HFFc6 (cell line): ENCODE results near the gene SNED1. TPM values are rescaled to one million over a fixed set of nuclear protein-coding genes. Genes with fewer than 3 reads are reported as not detected.

Experiments
- DNase-seq: peaks from one replicate; pipeline ENCODE4 v3.0.0-alpha.2; 2018
- H3K27ac Mint-ChIP-seq: 2 replicates; pipeline ENCODE4 v1.8.0; 2020; ENCODE audit warnings: mild to moderate bottlenecking, mixed read lengths
- H3K27me3 Mint-ChIP-seq: 2 replicates; pipeline ENCODE4 v1.8.0; 2021; ENCODE audit warnings: mild to moderate bottlenecking, moderate library complexity, mixed read lengths; ENCODE audit not compliant: insufficient read depth
- H3K36me3 Mint-ChIP-seq: 2 replicates; pipeline ENCODE4 v1.8.0; 2021; ENCODE audit warnings: low read depth, mixed read lengths
- H3K4me1 Mint-ChIP-seq: 2 replicates; pipeline ENCODE4 v1.8.0; 2020; ENCODE audit warnings: low read depth, mixed read lengths
- H3K4me3 Mint-ChIP-seq: 2 replicates; pipeline ENCODE4 v1.8.0; 2020; ENCODE audit warnings: mild to moderate bottlenecking, moderate library complexity, mixed read lengths
- H3K9me3 Mint-ChIP-seq: 2 replicates; pipeline ENCODE4 v1.8.0; 2020; ENCODE audit warnings: mild to moderate bottlenecking, mixed read lengths
- CTCF ChIP-seq: fragments of 200-600 bp; sonication (generic); IDR thresholded peaks from 2 replicates; pipeline ENCODE4 v1.5.0; 2021; ENCODE audit warnings: antibody characterized with exemption, mild to moderate bottlenecking
- total RNA-seq, 6 experiments: library from RNA; stranded (reverse); fragmentation: NEBNext Ultra II Directional; extraction: Animal tissue kit (Norgen Biotek cat#: 25700); gene quantifications; 2 replicates in 1 of 6; 3 replicates in 5 of 6; pipeline ENCODE4 v1.2.3, GENCODE V29; 2021

SNED1 gene
- total RNA-seq, 6 experiments from 2014 or later = 1.2 to 2.1 (median 1.6) TPM

- H3K27ac Mint-ChIP-seq = no peak overlapping the region
- H3K4me3 Mint-ChIP-seq = no peak overlapping the region
- no peak for DNase-seq
- no peaks in the 10 kb centered on the region for H3K36me3 Mint-ChIP-seq
- no peaks in the 10 kb centered on the region for H3K4me1 Mint-ChIP-seq
- no peaks in the 10 kb centered on the region for H3K9me3 Mint-ChIP-seq
- no peak for TF ChIP-seq CTCF
- no peaks in the 10 kb centered on the region; the same call in none of the 2 replicates for H3K27me3 Mint-ChIP-seq
Measured at GRCh38 chr2:241128266-241128665, 129.8 kb downstream of the SNED1 start.

- no peak for DNase-seq
- H3K4me1 Mint-ChIP-seq = no peaks in the 10 kb centered on the region
- no peaks in the 10 kb centered on the region; the same call in none of the 2 replicates for H3K27me3 Mint-ChIP-seq
- no peak overlapping the region for H3K27ac Mint-ChIP-seq
- H3K9me3 Mint-ChIP-seq = no peaks in the 10 kb centered on the region
- no peaks in the 10 kb centered on the region for H3K36me3 Mint-ChIP-seq
- no peak overlapping the region for H3K4me3 Mint-ChIP-seq
- TF ChIP-seq CTCF = no peak
Measured at GRCh38 chr2:241129086-241129871, 130.9 kb downstream of the SNED1 start.

- Mint-ChIP-seq H3K36me3 (no peaks in the 10 kb centered on the region), H3K9me3 (no peaks in the 10 kb centered on the region), H3K4me3 (no peak overlapping the region), H3K27me3 (no peaks in the 10 kb centered on the region; the same call in none of the 2 replicates), H3K27ac (no peak overlapping the region), H3K4me1 (no peaks in the 10 kb centered on the region)
- DNase-seq = no peak
- no peak for TF ChIP-seq CTCF
Measured at GRCh38 chr2:241130316-241130715, 131.9 kb downstream of the SNED1 start.

GRCh38 chr2:241131531-241131930 is 133.1 kb downstream of the SNED1 start:
- Mint-ChIP-seq H3K36me3 (no peaks in the 10 kb centered on the region), H3K4me3 (no peak overlapping the region), H3K4me1 (no peaks in the 10 kb centered on the region), H3K27ac (no peak overlapping the region), H3K9me3 (no peaks in the 10 kb centered on the region), H3K27me3 (no peaks in the 10 kb centered on the region; the same call in none of the 2 replicates)
- no peak for TF ChIP-seq CTCF
- DNase-seq = no peak

DNA sequence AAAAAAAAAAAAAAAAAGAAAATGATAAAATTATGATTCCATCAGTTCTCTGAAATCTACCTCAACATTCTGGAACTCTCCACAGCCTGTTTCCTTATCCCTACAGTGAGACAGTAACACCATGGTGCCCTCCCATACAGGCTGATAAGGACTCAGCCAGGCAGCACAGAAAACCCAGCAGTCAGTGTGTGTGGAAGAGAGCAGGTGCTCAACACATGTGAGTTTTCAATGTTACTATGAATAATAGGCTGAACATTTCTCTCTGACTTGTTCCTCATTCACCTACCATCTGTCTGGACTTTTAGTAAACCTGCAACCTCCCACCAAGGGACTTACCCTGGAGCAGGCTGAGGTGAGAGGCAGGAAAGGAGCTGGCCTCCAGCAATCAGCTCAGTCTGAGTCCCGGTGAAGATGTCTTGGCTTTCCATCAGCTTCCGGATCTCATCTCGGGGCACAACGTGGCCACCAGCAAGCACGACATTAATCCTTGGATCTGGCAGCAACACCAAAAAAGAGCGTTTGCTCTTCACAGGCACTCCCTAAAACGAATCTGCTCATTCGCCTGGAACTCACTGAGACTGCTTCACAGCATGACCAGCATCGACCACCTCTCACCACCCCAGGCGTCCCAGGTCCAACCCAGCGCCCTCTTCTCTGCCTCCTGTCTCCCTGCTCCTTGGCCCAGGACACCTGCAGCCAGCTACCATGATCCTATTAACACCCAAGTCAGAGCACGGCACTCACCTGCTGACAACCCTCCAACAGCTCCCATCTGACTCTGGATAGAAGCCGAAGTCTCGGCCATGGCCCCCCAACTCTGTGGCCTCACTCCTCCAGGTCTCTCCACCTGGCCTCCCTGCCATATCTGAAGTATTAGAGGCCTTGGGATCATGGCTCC is 134.4 kb downstream of the SNED1 start:
- Mint-ChIP-seq H3K27me3 (no peaks in the 10 kb centered on the region; the same call in none of the 2 replicates), H3K4me3 (no peak overlapping the region), H3K9me3 (no peaks in the 10 kb centered on the region), H3K36me3 (no peaks in the 10 kb centered on the region), H3K4me1 (no peaks in the 10 kb centered on the region), H3K27ac (no peak overlapping the region)
- no peak for DNase-seq
- TF ChIP-seq CTCF = no peak
